SK-N-SH treated with all-trans-retinoic acid at 6 μM for 48 hours (cell line): ENCODE results near the gene RREB1.

ENCODE experiments used
- BACH2 ChIP-seq: fragments of 250-450 bp; sonication (Bioruptor Pico); IDR thresholded peaks from 2 replicates; pipeline ENCODE4 v1.9.0; 2021; ENCODE audit warnings: mild to moderate bottlenecking, borderline replicate concordance
- CSDC2 ChIP-seq: fragments of 250-450 bp; sonication (Bioruptor Pico); IDR thresholded peaks from 2 replicates; pipeline ENCODE4 v1.5.0; 2020; ENCODE audit warnings: mild to moderate bottlenecking, moderate library complexity
- POU6F1 ChIP-seq: fragments of 250-450 bp; sonication (Bioruptor Pico); IDR thresholded peaks from 2 replicates; pipeline ENCODE4 v1.8.0; 2021; ENCODE audit warnings: low read depth, mild to moderate bottlenecking, moderate library complexity, borderline replicate concordance
- PPARA ChIP-seq: fragments of 250-450 bp; sonication (Bioruptor Pico); IDR thresholded peaks from 2 replicates; pipeline ENCODE4 v1.5.0; 2020; ENCODE audit warnings: mild to moderate bottlenecking, borderline replicate concordance
- ZFP30 ChIP-seq: fragments of 450-650 bp; formaldehyde crosslinking; IDR thresholded peaks from 2 replicates; pipeline ENCODE4 v1.5.0; 2022; ENCODE audit warnings: mild to moderate bottlenecking, moderate library complexity
- ZNF8 ChIP-seq: fragments of 450-650 bp; formaldehyde crosslinking; IDR thresholded peaks from 2 replicates; pipeline ENCODE4 v1.5.0; 2020; ENCODE audit warnings: mild to moderate bottlenecking, moderate library complexity
- TF ChIP-seq, protein P1 (sequence below): fragments of 250-450 bp; sonication (Bioruptor Pico); IDR thresholded peaks from 2 replicates; pipeline ENCODE4 v1.8.0; 2020; ENCODE audit warnings: mild to moderate bottlenecking, moderate library complexity, borderline replicate concordance

DNA sequence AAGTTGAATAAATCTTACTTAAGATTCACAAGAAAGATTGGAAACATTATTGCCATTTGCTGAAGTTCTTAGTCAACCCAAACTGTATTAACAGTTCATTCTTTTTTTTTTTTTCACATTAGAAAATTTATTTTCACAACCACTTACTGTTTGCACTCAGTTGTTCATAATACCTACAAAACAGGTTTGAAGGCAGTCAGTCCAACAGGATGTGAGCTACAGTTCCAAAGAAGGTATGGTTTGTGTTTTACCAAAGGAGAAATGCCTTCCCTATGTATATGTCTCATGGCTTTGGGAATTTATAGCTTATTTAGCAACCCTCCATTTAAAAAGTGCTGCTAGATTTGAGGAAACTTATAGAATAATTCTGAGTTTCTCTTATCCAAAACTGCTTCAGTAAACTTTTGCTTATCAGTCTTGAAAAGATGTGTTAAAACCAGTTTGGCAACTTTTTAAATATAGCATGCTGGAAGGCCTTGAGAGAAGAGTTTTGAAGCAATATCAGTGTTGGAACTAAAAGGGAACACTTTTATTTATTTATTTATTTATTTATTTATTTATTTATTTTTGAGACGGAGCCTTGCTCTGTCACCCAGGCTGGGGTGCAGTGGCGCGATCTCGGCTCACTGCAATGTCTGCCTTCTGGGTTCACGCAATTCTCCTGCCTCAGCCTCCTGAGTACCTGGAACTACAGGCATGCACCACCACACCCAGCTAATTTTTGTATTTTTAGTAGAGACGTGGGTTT is 46.8 kb upstream of the RREB1 start:
- no peak for TF ChIP-seq ZFP30
- no peak for TF ChIP-seq PPARA
- TF ChIP-seq BACH2, result no peak
- TF ChIP-seq, protein P1, sequence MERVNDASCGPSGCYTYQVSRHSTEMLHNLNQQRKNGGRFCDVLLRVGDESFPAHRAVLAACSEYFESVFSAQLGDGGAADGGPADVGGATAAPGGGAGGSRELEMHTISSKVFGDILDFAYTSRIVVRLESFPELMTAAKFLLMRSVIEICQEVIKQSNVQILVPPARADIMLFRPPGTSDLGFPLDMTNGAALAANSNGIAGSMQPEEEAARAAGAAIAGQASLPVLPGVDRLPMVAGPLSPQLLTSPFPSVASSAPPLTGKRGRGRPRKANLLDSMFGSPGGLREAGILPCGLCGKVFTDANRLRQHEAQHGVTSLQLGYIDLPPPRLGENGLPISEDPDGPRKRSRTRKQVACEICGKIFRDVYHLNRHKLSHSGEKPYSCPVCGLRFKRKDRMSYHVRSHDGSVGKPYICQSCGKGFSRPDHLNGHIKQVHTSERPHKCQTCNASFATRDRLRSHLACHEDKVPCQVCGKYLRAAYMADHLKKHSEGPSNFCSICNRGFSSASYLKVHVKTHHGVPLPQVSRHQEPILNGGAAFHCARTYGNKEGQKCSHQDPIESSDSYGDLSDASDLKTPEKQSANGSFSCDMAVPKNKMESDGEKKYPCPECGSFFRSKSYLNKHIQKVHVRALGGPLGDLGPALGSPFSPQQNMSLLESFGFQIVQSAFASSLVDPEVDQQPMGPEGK (CRISPR knock-in tag), result no peak
- no peak for TF ChIP-seq CSDC2 (CRISPR knock-in tag)
- no peak for TF ChIP-seq ZNF8 (CRISPR knock-in tag)
- no peak for TF ChIP-seq POU6F1 (CRISPR knock-in tag)
